K562 (cell line): ENCODE measurements around the gene PIBF1. TPM values are rescaled to one million over a fixed set of nuclear protein-coding genes. Genes with fewer than 3 reads are reported as not detected.

Experiments
- ATAC-seq: fragments of 200-7000 bp; cut with Tn5 transposase; 3 replicates; pipeline ENCODE4 v1.9.1; 2020; ENCODE audit warnings: moderate library complexity
- BruUV-seq: library from RNA; stranded (reverse); fragments of 400-500 nt; replicated peaks from 2 replicates; lab custom pipeline; 2021; lab: Mats Ljungman, UMichigan
- CTCF ChIA-PET: fragments of 300-600 bp; formaldehyde crosslinking; extraction: SDS; loops from one replicate; lab custom pipeline; 2021; ENCODE audit warnings: low intra/inter-chr PET ratio; lab: Yijun Ruan, JAX
- POLR2A ChIA-PET: fragments of 300-600, 350-650 bp; sonication (Branson Sonifier 250); formaldehyde crosslinking; extraction: SDS; loops from one replicate; lab custom pipeline; 2021; ENCODE audit warnings: antibody characterized with exemption, inconsistent platforms; lab: Yijun Ruan, JAX
- DNase-seq, 4 experiments: peaks; one replicate each; pipeline versions ENCODE4 v3.0.0 to v3.0.0-alpha.2; 2011 to 2018; ENCODE audit warnings: low spot score in 3 of 4, mixed read lengths in 3 of 4; ENCODE audit errors: extremely low read depth in 1 of 4
- FAIRE-seq: peaks from 2 replicates; lab custom pipeline; 2011; peaks lifted over from hg19 to GRCh38; lab: Jason Lieb, UNC
- H2AFZ ChIP-seq: 2 replicates; pipeline ENCODE4 v1.6.0; 2011; ENCODE audit warnings: low read depth, low read length, control low read depth, inconsistent platforms
- H3K27ac ChIP-seq: fragments of 200-600 bp; 3 replicates; pipeline ENCODE4 v1.8.0; 2011; ENCODE audit warnings: low read depth, mild to moderate bottlenecking, control low read depth, inconsistent platforms, low read length, moderate library complexity, mixed read lengths; ENCODE audit errors: extremely low read depth
- H3K27me3 ChIP-seq, 2 experiments: fragments of 300-600 bp in 1 of 2; 2 replicates in 1 of 2; 3 replicates in 1 of 2; pipeline versions ENCODE4 v1.6.0 to v1.8.0; 2011; ENCODE audit warnings: inconsistent platforms in 2 of 2, low read length in 2 of 2, mild to moderate bottlenecking in 1 of 2, mixed read lengths in 1 of 2, moderate library complexity in 1 of 2; ENCODE audit not compliant: control insufficient read depth in 2 of 2, insufficient read depth in 2 of 2
- H3K36me3 ChIP-seq: fragments of 300-600 bp; 3 replicates; pipeline ENCODE4 v1.8.0; 2011; ENCODE audit warnings: mild to moderate bottlenecking, low read length, inconsistent platforms; ENCODE audit not compliant: control insufficient read depth, insufficient read depth
- H3K4me1 ChIP-seq, 2 experiments: fragments of 200-600 bp in 1 of 2; replicated peaks in 1 of 2; 2 replicates in 1 of 2; 3 replicates in 1 of 2; pipeline versions ENCODE4 v1.5.1 to v1.8.0; 2011; ENCODE audit warnings: inconsistent platforms in 2 of 2, low read length in 2 of 2, mild to moderate bottlenecking in 1 of 2, mixed read lengths in 1 of 2, moderate library complexity in 1 of 2; ENCODE audit not compliant: control insufficient read depth in 2 of 2, insufficient read depth in 2 of 2
- H3K4me2 ChIP-seq: 2 replicates; pipeline ENCODE4 v1.6.1; 2011; ENCODE audit warnings: low read length, control low read depth, inconsistent platforms, mixed read lengths; ENCODE audit not compliant: insufficient read depth
- H3K4me3 ChIP-seq: fragments of 200-600 bp; sonication (generic), shearing (Covaris generic); 2 replicates; pipeline ENCODE4 v1.5.1; 2016; ENCODE audit warnings: control low read depth, inconsistent platforms
- H3K79me2 ChIP-seq: fragments of 200-600 bp; 3 replicates; pipeline ENCODE4 v1.8.0; 2011; ENCODE audit warnings: low read length, inconsistent platforms; ENCODE audit not compliant: control insufficient read depth, insufficient read depth
- H3K9ac ChIP-seq, 2 experiments: 2 replicates each; pipeline versions ENCODE4 v1.6.0 to v1.6.1; 2011; ENCODE audit warnings: low read depth in 2 of 2, low read length in 2 of 2, control low read depth in 1 of 2, inconsistent platforms in 1 of 2, mild to moderate bottlenecking in 1 of 2, mixed read lengths in 1 of 2; ENCODE audit not compliant: insufficient read depth in 1 of 2
- H3K9me1 ChIP-seq: one replicate; pipeline ENCODE4 v1.6.0; 2011; ENCODE audit warnings: inconsistent platforms, mild to moderate bottlenecking, low read length, moderate library complexity; ENCODE audit not compliant: control insufficient read depth, insufficient read depth
- H3K9me3 ChIP-seq: replicated peaks from 2 replicates; pipeline ENCODE4 v1.5.1; 2011; ENCODE audit warnings: low read depth, low read length, inconsistent platforms; ENCODE audit not compliant: control insufficient read depth, insufficient read depth
- H4K20me1 ChIP-seq: replicated peaks from 2 replicates; pipeline ENCODE4 v1.6.1; 2011; ENCODE audit warnings: low read length, inconsistent platforms, mixed read lengths; ENCODE audit not compliant: control insufficient read depth, insufficient read depth
- ARID4B ChIP-seq: sonication (generic); formaldehyde crosslinking; IDR thresholded peaks from 2 replicates; pipeline ENCODE4 v1.8.0; 2022; ENCODE audit warnings: mild to moderate bottlenecking, missing genetic modification reagents
- FOXP1 ChIP-seq: sonication (generic); formaldehyde crosslinking; IDR thresholded peaks from 2 replicates; pipeline ENCODE4 v1.8.0; 2022; ENCODE audit warnings: mild to moderate bottlenecking, missing genetic modification reagents
- GABPA ChIP-seq: fragments of 200-800 bp; sonication (Bioruptor generic); conservative IDR thresholded peaks from 2 replicates; pipeline ENCODE4 v1.6.1; 2016; ENCODE audit warnings: low read depth, missing genetic modification characterization, missing compliant biosample characterization
- LARP7 ChIP-seq: fragments of 450-650 bp; IDR thresholded peaks from 2 replicates; pipeline ENCODE4 v1.6.1; 2016
- NUFIP1 ChIP-seq: fragments of 450-650 bp; IDR thresholded peaks from 2 replicates; pipeline ENCODE4 v1.6.1; 2018; ENCODE audit not compliant: partially characterized antibody
- RBBP5 ChIP-seq: fragments of 200-600 bp; sonication (generic); IDR thresholded peaks from 2 replicates; pipeline ENCODE4 v1.6.1; 2012; ENCODE audit warnings: borderline replicate concordance, mild to moderate bottlenecking, low read length, control low read depth, inconsistent platforms; ENCODE audit not compliant: insufficient read depth, poor library complexity, severe bottlenecking
- SIX5 ChIP-seq, 2 experiments: IDR thresholded peaks; 2 replicates each; pipeline ENCODE4 v1.6.1; 2011; ENCODE audit warnings: low read length in 2 of 2, borderline replicate concordance in 1 of 2, low read depth in 1 of 2, mild to moderate bottlenecking in 1 of 2, moderate library complexity in 1 of 2; ENCODE audit not compliant: insufficient read depth in 1 of 2
- STAT5B ChIP-seq: fragments of 250-450 bp; sonication (Bioruptor Pico); IDR thresholded peaks from 2 replicates; pipeline ENCODE4 v1.8.0; 2021; ENCODE audit warnings: mild to moderate bottlenecking, inconsistent platforms
- TAF15 ChIP-seq: fragments of 200-400 bp; formaldehyde crosslinking; IDR thresholded peaks from 2 replicates; pipeline ENCODE4 v1.6.1; 2017; ENCODE audit warnings: mild to moderate bottlenecking, low read depth, low read length, moderate library complexity
- TAF7 ChIP-seq: fragments of 450-650 bp; IDR thresholded peaks from 2 replicates; pipeline ENCODE4 v1.6.1; 2016; ENCODE audit warnings: missing genetic modification characterization, missing compliant biosample characterization
- ZNF146 ChIP-seq: IDR thresholded peaks from one replicate; pipeline ENCODE4 v1.6.1; 2018; ENCODE audit warnings: missing compliant biosample characterization; ENCODE audit not compliant: unreplicated experiment
- ZNF197 ChIP-seq: fragments of 200-800 bp; sonication (Bioruptor generic); IDR thresholded peaks from 2 replicates; pipeline ENCODE4 v1.6.1; 2016; ENCODE audit warnings: low read depth, missing genetic modification characterization, missing compliant biosample characterization
- ZNF217 ChIP-seq: sonication (generic); formaldehyde crosslinking; IDR thresholded peaks from 2 replicates; pipeline ENCODE4 v1.8.0; 2022; ENCODE audit warnings: mild to moderate bottlenecking, missing genetic modification reagents
- WGBS: fragments of 100-300 bp; shearing (Covaris generic); methylation state at CpG from one replicate; pipeline ENCODE4 v1.1.6; 2016; ENCODE audit warnings: low coverage, mixed read lengths; ENCODE audit not compliant: insufficient coverage; ENCODE audit errors: missing lambda C conversion rate; 5-methylcytosine and 5-hydroxymethylcytosine counted together
- in situ Hi-C: fragments of 300-500 bp; cut with MboI; formaldehyde crosslinking; loops from 4 replicates; pipeline ENCODE4 v1.15.0; 2018; ENCODE audit warnings: inconsistent platforms, mixed read lengths
- intact Hi-C: fragments of 100-400 bp; cut with micrococcal nuclease; formaldehyde crosslinking; loops from 2 replicates; pipeline ENCODE4 v1.14.2; 2022
- polyA plus RNA-seq, 8 experiments: library from polyadenylated mRNA; depleted of rRNA in 4 of 8; stranded (reverse) in 5 of 8; unstranded in 3 of 8; fragments of >200 nt; fragmentation: Nextera tagmentation in 2 of 8; fragmentation: Illumina TruSeq in 1 of 8; extraction: Ambion mirVana in 2 of 8; extraction: Trizol in 1 of 8; gene quantifications; 2 replicates each; pipeline versions ENCODE4 v1.2.1 to v1.2.3, GENCODE V29; 2011 to 2014; ENCODE audit warnings: inconsistent platforms in 1 of 8, missing spikeins in 1 of 8
- total RNA-seq, 7 experiments: library from RNA; depleted of rRNA in 6 of 7; stranded (reverse); fragments of >200 nt in 6 of 7; fragmentation: Illumina TruSeq in 2 of 7; extraction: Trizol in 2 of 7; gene quantifications; 2 replicates each; pipeline versions ENCODE4 v1.2.1 to v1.2.3, GENCODE V29; 2011 to 2021; ENCODE audit warnings: low replicate concordance in 1 of 7

PIBF1 gene
- total and polyA plus RNA-seq, 9 of the 15 experiments (the other 6 are each of a cell fraction or from before 2014, with no cell fraction given): 9.1 to 28.8 (median 14.7) TPM

- no peak overlapping the region for H3K4me2 ChIP-seq
- FAIRE-seq (no peak), ATAC-seq (no peak)
Measured at GRCh38 chr13:72970301-72970880, 188.5 kb downstream of the PIBF1 start.

More at GRCh38 chr13:72970301-72970880, 188.5 kb downstream of the PIBF1 start:
- Histone ChIP-seq H3K9me1 (no peaks in the 10 kb centered on the region), H3K9ac (no peak overlapping the region), H3K27me3 (no peaks in the 10 kb centered on the region), H2AFZ (no peak overlapping the region), H3K27ac (no peak overlapping the region), H3K36me3 (peaks cover 2% of the 10 kb centered on the region; the same call in 1 of the 3 replicates), H3K79me2 (no peaks in the 10 kb centered on the region), H4K20me1 (no peaks in the 10 kb centered on the region), H3K4me3 (no peak overlapping the region), H3K4me1 (no peaks in the 10 kb centered on the region), H3K9me3 (no peaks in the 10 kb centered on the region)
- ChIA-PET POLR2A (interaction anchor here (0.7 kb wide), 1 partner anchor 11 kb away, joined by 3 read pairs; no protein-coding TSS in a partner anchor), CTCF (no interaction called here)
- intact Hi-C loops: no loop called here
- 79% methylated on average over 2 of the region's 2 CpGs for WGBS
- no TSS peak for BruUV-seq
- TF ChIP-seq TAF7 (tag) (no peak), ZNF197 (no peak), TAF15 (no peak), NUFIP1 (no peak), ZNF146 (CRISPR knock-in tag) (no peak), ZNF217 (CRISPR knock-in tag) (no peak), SIX5 (IDR thresholded peaks at IDR 0.05; ENCODE audit: borderline replicate concordance in 1 of 2, insufficient read depth in 1 of 2, low read depth in 1 of 2, low read length in 2 of 2) (no peak), LARP7 (no peak), STAT5B (CRISPR knock-in tag) (no peak), GABPA (no peak), RBBP5 (no peak), FOXP1 (no peak), ARID4B (CRISPR knock-in tag) (no peak)
- DNase-seq: no peak
- in situ Hi-C loops: no loop called here
